HG02943 (cell line): ENCODE results near the gene PRR5L.
"Not testable (repeated sequence)": the region's sequence is repeated elsewhere in the genome, so short reads cannot be mapped to it uniquely, and the experiment has no call there.

ENCODE experiments used
- ATAC-seq: cut with Tn5 transposase; IDR thresholded peaks from one replicate; pipeline ENCODE4 v1.9.1; 2021; ENCODE audit warnings: mild to moderate bottlenecking, low read depth, moderate library complexity; ENCODE audit not compliant: unreplicated experiment

PRR5L gene

DNA sequence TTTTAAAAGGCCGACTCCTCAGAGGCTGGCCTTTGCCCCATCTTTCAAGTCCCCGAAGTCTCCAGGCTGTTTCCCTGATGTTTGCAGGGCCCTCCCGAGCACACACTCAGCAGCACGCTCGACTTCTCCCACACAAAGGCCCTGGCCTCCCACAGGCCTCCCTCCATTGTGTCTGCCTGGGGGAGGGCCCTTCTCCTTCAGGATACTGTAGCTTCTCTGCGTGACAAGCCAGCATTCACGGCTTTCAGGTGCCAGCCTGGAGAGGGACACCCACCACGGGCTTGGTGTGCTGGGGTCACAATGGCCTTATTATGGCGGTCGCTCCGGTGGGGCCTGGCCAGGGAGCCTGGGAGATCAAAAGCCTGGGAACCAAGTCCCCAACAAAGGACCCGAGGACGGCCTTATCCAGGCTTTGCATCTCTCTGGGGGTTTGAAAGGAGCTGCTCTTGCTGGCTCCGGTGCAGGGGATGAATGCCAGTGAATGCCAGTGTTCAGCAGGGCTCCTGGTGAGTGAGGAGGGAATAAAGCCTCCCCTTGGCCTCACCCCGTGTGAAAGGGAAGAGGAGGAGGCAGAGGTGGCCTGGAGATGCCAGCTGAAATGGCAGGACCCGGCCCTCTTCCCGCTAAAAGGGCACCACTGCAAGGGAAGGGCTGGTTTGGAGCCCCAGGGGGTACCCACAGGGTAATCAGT lies 159.0 kb downstream of the PRR5L start:
- no peak for ATAC-seq

DNA sequence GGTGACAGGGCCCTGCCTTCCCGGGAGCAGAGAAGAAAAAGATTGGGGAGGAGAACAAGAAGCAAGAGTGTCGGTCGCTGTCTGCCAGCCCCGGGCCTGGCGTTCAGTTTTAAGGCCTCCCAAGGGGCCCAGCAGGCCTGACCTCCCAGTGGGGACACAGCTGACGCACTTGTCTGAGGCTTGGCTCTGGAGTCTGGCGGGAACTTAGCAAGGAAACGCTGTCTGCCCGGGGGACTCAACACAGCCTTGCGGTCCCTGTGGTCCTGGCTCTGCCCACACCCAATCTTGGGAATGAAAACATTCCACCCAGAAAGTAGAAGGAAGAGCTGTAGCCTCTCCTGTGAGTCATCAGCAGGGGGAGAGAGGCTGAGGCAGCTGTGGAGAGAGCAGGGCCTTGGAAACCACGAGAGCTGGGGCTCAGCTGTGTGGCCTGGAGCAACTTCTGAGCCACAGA lies 159.6 kb downstream of the PRR5L start:
- ATAC-seq: no peak

DNA sequence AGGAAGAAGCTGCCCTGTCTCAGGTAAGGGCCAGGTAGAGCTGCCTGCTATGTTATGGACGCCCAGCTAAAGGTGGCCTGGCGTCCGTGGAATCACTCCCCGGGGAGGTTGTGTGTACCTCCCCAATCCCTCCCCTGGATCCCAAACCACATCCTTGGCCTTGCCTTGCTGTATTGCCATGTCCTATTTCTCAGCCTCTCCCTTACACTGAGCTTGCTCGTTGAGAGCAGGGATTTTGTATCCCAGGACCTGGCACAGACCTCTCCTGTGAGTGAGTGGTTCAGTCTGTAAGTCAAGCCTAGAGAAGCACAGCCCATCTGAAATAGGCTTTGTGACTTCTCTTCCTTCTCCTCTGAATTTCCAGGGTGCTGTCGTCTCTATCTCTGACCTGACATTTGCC lies 160.1 kb downstream of the PRR5L start:
- ATAC-seq: no peak

DNA sequence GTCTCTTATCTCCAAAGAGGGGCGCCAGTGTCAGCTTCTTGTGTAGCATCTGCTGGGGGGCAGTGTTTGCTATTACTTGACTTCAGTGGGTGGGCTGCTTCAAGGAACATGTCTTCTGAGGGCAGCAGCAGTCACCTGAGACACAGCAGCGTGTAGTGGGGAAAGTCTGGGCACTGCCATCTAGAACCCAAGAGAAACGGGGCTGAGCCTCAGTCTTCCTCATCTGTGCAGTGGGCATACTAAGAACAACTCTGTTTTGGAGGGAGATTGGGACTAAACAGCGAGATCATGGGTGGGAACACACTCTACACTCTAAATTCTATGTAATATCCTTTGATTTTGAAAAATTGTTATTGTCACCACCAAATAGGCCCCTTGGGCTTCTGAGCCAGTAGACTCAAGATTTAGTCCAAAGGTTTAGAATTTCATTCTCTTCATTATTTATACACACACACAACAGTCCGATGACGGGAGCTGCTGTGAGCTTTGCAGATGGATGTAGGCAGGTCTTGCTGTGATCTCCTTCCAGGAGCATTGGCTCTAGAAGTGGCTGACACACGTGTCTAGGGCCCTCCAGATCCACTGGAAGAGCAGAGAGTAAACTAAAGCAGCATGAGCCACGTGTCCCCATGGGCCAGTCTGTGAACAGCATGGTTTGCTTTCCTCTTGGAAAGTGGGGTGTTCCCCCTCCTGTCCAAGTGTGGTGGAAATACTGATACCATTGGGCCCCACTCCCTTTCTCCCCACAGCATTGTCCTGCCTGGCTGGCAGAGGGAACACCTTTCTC lies 162.2 kb downstream of the PRR5L start:
- no peak for ATAC-seq

DNA sequence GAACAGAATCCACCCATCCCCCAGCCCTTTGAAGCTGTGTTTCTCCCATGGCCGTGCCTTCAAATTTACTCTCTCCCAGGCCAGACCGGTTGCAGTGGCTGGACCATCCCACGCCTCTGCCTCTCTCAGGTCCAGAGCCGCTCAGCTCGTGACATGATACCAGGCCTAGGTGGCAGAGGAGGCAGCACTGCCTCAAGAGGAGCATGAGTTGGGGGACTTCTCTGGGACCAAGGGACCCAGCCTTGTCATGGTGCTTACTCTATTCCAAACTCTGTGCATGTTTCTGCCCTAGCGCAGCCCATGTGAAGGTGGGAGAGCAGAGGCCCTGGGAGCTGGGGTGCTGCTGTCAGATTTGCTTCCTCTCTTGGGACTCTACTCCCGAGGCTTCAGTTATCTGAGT lies 163.0 kb downstream of the PRR5L start:
- no peak for ATAC-seq

DNA sequence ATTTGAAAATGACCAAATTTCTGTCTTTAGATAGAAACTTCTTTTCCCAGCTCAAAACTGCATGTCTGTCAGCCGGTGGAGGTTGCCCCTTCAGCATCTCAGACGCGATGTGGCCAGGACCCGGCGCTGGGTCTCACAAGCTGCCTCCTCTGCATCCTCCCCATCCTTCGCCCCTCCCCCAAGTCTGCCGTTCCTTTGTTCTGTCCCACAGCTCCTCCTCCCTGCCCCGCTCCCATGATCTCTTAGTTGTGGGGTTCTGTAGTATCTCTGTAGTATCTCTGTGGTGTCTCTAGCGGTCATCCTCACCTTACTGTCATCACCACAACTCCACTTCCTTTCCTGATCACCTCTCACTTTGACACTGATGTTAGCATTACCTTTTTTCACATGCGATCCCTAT lies 164.1 kb downstream of the PRR5L start:
- ATAC-seq: no peak

DNA sequence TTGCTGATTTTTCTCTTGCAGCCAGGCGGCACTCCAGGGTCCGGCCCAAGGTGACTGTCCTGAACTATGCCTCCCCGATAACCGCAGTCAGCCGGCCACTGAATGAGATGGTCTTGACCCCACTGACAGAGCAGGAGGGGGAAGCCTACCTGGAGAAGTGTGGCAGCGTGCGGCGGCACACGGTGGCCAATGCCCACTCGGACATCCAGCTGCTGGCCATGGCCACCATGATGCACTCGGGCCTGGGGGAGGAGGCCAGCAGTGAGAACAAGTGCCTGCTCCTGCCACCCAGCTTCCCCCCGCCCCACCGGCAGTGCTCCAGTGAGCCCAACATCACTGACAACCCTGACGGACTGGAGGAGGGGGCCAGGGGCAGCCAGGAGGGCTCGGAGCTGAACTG lies 166.2 kb downstream of the PRR5L start:
- ATAC-seq: no peak

DNA sequence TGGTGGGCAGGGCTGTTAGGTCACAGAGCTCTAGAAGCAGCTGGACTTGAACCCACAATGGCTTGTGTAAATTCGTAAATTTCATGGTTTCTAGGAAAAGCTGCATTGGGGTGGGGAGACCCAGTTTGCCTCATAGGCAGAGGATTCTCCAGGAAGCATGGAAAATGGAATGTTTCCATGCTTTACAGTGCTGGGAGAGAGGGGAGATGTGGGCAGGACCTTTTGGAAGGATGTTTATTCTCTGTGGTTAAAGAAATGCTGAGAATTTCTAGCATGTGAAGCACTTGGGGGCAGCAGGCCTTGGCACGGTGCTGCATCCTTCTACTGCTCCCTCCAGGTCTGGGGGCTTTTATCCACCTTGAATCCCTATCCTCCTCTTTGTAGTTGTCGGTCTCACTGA lies 167.7 kb downstream of the PRR5L start:
- no peak for ATAC-seq

DNA sequence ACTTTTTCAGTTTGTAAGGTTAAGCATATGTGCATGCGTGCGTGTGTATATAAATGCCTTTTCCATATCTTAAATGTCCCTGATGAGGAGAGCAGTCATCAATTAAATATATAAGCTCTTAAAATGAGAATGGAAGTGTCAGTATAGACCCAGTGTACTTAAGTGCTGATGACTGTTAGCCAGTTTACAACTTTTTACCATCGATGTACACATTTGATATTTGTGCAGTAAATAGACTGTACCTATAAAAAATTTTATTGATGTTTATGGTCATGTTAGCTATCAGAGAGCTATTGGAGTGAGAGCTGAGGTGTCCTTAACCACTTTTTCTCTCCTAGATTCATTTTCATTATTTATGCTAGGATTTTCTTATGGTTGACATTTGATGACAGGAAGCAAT lies 168.6 kb downstream of the PRR5L start:
- no peak for ATAC-seq

DNA sequence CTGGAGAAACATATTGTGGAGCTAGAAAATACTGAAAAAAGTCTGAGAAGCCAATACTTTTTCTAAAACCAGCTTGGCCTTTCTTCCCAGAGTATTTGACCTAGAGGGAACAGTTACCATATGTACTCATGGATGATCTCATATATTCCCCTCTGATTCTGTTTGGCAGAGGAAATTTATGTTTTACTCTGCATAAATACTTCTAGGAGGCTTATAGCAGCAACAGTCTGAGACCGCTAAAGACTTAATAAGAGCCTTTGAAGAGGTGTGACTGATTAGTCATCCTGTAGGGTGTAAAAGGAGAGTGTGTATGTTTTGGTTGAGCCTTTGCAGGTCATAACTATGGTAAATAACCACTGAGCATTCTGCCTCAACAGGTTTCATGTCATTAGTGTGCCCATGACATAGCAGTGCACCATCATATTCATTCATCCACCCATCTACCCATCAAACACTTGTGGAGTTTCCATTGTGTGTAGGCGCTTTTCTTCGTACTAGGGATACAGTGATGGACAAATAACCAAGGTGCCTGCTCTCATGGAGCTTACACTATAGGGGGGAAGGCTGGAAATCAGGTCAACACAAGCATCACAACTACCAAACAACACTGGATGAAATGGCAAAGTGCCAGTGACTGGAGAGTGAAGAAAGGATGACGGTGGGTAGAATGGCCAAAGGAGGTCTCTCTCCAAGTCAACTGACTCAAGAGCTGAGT lies 169.5 kb downstream of the PRR5L start:
- ATAC-seq: no peak

DNA sequence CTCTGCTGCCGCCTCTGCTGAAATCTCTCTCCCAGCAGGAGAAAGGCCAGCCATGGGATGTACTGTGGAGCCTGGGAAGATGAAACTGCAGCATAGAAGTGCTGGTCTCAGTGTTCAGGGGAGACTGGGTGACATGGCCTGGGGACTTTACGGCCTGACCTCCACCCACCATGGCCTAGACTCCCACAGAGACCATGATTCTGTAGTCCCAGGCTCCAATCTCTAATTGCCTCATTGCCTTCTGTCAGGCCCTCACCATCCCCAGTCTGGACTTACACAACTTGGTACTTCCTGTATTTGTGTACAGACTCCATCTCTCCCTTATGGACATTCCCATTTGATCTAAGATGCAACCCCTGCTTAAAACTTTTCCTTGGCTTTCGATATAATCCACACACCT lies 170.9 kb downstream of the PRR5L start:
- no peak for ATAC-seq

DNA sequence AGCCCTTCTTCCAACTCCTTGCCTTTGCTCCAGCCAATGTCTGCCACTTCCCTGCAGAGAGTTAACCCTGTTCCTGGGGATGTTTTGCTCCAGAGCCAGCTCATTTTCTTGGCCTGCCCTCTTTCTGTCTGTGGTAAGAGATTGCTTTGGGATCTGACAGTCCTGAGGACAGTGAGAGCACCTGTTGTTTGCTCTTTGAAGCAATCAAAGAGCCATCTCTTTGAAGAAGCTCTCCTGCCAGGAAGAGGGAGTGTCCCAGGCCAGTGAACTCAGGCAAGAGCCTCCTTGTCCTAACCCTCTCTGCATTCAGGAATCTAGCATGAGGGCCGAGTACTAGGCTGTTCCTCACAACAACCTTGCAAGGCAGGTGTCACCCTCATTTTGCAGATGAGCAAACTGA lies 171.8 kb downstream of the PRR5L start:
- no peak for ATAC-seq

DNA sequence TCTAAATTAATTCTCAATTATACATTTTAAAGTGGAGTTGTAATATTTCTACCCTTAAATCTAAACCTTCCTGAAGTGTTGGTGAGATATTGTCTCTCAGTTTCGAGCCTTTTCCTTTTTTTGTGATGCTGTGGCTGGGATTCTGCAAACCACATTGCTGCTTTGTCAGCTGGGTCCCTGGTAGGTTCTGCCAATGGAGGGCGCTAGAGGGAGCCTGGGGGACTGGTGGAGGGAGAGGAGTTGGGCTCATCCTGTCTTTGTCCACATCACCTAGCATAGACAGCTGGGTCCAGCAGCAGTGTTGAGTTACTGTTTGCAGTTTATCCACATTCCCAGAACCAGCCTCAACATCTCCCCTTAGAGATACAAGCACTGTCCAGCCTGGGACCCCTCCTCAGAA lies 173.0 kb downstream of the PRR5L start:
- no peak for ATAC-seq

DNA sequence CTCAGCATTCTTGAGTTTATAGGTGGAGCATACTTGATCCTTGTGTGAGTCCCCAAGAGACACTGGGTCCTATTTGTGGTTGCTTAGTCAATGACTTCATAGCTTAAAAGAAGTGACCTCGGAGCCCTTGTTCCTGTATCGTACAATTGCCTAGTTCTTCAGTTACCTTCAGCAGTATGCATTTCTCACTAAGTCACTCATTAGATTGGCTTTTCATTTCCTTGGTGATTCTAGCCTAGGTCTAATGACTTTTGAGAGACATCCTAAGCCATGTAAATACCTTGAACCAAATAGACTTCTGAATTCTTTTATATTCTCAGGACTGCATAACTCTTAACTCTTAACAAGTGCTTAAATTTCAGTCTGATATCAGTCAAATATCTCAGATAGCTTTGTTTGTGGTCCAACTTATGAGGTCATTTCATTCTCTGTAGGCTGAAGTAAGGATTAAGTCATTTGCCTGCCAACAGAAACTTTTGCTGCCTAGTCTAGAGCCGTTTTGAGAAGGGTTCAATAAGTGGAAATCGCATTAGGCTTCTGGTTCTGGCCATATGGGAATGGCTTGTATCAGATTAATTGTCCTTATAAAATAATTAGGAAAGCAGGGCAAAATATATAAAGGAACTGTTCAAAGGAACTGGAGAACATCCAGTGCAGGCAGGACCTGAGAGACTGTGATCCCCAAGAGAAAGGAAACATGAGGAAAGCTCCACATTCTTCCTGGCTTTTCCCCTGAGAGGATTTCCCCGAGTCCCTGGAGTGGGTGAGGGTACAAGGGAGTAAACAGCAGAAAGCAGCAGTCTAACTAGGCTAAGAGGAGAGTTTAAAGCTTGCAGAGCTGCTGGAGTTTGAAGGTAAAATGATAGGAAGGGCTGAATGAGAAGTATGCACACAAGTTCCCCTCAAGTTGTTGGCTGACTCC lies 174.1 kb downstream of the PRR5L start:
- no peak for ATAC-seq

DNA sequence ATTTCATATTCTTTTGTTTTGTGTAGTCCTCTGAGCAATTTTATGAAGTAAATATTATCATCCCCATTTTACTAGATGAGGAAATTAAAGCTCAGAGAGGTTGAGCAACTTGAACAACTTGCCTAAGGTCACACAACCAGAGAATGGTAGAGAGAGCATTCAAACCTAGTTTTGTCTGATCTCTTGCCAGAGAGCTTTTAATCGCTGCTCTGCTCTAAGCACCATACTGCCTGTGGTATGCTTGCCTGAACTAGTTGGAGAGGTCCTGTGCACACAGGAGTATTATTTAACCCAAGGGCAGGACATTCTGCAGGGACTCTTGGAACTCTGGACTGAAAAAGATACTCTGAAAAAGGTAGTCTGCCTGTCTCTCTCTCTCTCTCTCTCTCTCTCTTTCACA lies 175.5 kb downstream of the PRR5L start:
- ATAC-seq: no peak

DNA sequence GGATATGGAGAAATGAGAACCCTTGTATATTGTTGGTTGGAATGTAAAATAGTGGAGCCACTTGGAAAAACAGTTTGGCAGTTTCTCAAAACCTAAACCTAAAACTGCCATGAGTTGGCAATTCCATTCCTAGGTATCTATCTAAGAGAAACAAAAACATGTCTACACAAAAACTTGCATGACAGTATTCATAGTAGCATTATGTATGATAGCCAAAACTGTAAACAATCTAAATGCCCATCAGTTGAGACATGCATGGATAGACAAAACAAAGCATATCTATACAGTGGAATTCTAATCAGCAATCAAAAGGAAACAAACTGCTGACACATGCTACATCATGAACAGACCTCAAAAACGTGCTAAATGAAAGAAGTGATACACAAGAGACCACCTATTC lies 179.1 kb downstream of the PRR5L start:
- ATAC-seq: no peak

DNA sequence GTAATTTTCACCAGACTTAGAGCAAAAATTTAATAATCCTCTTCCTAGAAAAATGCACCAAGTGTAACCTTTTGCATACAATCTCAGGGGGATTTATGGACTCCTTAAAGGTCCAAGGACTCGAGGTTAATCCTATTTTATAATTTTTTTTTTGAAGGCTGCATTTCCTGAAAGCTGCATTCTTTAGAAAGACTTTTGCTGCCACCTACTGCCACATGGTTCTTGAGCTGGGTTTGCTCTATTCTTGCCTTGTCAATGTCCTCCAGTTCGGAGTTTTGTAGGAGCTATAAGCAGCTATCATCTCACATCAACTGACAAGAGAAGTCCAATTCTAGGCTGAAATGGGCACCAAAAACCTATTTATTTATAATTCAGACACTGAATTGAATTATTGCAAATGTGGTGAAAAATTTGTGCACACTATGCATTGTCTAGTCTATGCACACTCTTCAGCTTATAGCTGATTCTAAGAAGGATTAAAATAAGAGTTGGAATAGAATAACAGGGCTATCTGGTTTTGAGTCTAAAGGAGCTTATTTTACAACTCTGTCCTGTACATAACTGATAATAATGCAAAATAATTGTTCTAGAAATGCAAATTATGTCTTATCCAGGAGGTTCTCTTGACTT lies 182.7 kb downstream of the PRR5L start:
- no peak for ATAC-seq

DNA sequence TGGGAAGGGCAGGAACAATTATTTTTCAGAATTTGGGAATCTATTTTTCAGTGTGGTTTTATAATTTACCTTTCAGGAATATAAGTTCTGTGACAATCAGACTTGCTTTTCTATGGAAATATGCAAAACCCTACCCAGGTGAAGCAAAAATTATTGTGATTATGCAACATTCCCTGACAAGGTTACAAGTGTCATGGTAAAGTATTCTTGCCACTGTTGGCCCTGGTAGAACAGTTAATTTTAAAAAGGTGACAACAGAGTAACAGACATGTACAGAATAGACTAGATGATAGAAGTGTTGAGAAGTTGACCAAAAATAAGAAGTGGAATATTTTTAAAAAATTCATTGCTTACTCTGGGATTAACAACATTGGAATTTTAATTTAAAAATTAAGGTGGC lies 184.7 kb downstream of the PRR5L start:
- no peak for ATAC-seq

DNA sequence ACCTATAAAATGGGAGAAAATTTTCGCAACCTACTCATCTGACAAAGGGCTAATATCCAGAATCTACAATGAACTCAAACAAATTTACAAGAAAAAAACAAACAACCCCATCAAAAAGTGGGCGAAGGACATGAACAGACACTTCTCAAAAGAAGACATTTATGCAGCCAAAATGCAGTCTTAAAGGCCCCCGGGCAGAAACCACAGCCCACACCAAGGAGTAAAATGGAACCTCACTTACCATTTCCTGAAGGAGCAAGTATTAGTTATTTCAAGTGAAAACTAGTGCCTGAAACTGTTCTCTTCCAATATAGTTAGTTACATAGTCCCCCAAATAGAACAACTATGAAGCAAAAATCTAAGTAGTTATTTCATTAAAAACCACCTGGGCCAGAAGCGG lies 187.0 kb downstream of the PRR5L start:
- ATAC-seq: not testable (repeated sequence)
